WTC11 (cell line): ENCODE results near the gene SELENOH. TPM values are rescaled to one million over a fixed set of nuclear protein-coding genes. Genes with fewer than 3 reads are reported as not detected.

Experiments used
- ATAC-seq: fragments of 200-7000 bp; cut with Tn5 transposase; 2 replicates; pipeline ENCODE4 v1.10.0; 2021; ENCODE audit warnings: mild to moderate bottlenecking, moderate library complexity
- CTCF ChIA-PET: fragments of 300-600 bp; sonication (Branson Sonifier 250); formaldehyde crosslinking; loops from one replicate; lab custom pipeline; 2021; ENCODE audit warnings: antibody characterized with exemption; lab: Charles Lee
- POLR2A ChIA-PET: fragments of 350-600 bp; sonication (Branson Sonifier 250); formaldehyde crosslinking; loops from one replicate; lab custom pipeline; 2021; ENCODE audit warnings: antibody characterized with exemption; lab: Charles Lee
- DNase-seq: peaks from one replicate; pipeline ENCODE4 v3.0.0; 2021; ENCODE audit warnings: low spot score
- H3K27ac Mint-ChIP-seq: 2 replicates; pipeline ENCODE4 v1.8.0; 2021; ENCODE audit warnings: mixed read lengths
- H3K27me3 Mint-ChIP-seq: 2 replicates; pipeline ENCODE4 v1.8.0; 2021; ENCODE audit warnings: low read depth, mild to moderate bottlenecking, moderate library complexity, mixed read lengths
- H3K36me3 Mint-ChIP-seq: 2 replicates; pipeline ENCODE4 v1.8.0; 2021; ENCODE audit warnings: mixed read lengths
- H3K4me1 Mint-ChIP-seq: 2 replicates; pipeline ENCODE4 v1.8.0; 2022; ENCODE audit warnings: mixed read lengths
- H3K4me3 Mint-ChIP-seq: 2 replicates; pipeline ENCODE4 v1.8.0; 2021; ENCODE audit warnings: mild to moderate bottlenecking, moderate library complexity, mixed read lengths
- H3K9me3 Mint-ChIP-seq: 2 replicates; pipeline ENCODE4 v1.8.0; 2021; ENCODE audit warnings: mixed read lengths
- ATF1 ChIP-seq: sonication (generic); formaldehyde crosslinking; IDR thresholded peaks from 2 replicates; pipeline ENCODE4 v1.8.1; 2023; ENCODE audit warnings: mild to moderate bottlenecking, moderate library complexity, missing genetic modification reagents
- CREM ChIP-seq: sonication (generic); formaldehyde crosslinking; IDR thresholded peaks from 2 replicates; pipeline ENCODE4 v1.8.1; 2022; ENCODE audit warnings: mild to moderate bottlenecking, missing genetic modification reagents, moderate library complexity
- ELF4 ChIP-seq: sonication (generic); formaldehyde crosslinking; IDR thresholded peaks from 2 replicates; pipeline ENCODE4 v1.8.1; 2022; ENCODE audit warnings: low read depth, mild to moderate bottlenecking, moderate library complexity, missing genetic modification reagents
- FOXJ3 ChIP-seq: sonication (generic); formaldehyde crosslinking; IDR thresholded peaks from 2 replicates; pipeline ENCODE4 v1.9.0; 2021; ENCODE audit warnings: missing genetic modification reagents, mild to moderate bottlenecking, borderline replicate concordance
- FOXP1 ChIP-seq: sonication (generic); formaldehyde crosslinking; IDR thresholded peaks from 2 replicates; pipeline ENCODE4 v1.8.0; 2022; ENCODE audit warnings: missing genetic modification reagents, mild to moderate bottlenecking, moderate library complexity, borderline replicate concordance
- GABPB1 ChIP-seq: sonication (generic); formaldehyde crosslinking; IDR thresholded peaks from 2 replicates; pipeline ENCODE4 v1.8.1; 2023; ENCODE audit warnings: mild to moderate bottlenecking, missing genetic modification reagents
- GTF2I ChIP-seq: fragments of 250-450 bp; sonication (Bioruptor Pico); conservative IDR thresholded peaks from 2 replicates; pipeline ENCODE4 v1.4.0; 2021; ENCODE audit warnings: mild to moderate bottlenecking
- IRF2 ChIP-seq: sonication (generic); formaldehyde crosslinking; IDR thresholded peaks from 2 replicates; pipeline ENCODE4 v1.8.0; 2022; ENCODE audit warnings: low read depth, missing genetic modification reagents, borderline replicate concordance
- KAT7 ChIP-seq: sonication (generic); formaldehyde crosslinking; IDR thresholded peaks from 2 replicates; pipeline ENCODE4 v1.8.1; 2023; ENCODE audit warnings: missing genetic modification reagents, mild to moderate bottlenecking, borderline replicate concordance
- MXD4 ChIP-seq: fragments of 250-450 bp; sonication (Bioruptor Pico); IDR thresholded peaks from 2 replicates; pipeline ENCODE4 v1.8.0; 2021; ENCODE audit warnings: mild to moderate bottlenecking, moderate library complexity, borderline replicate concordance
- MYBL2 ChIP-seq: sonication (generic); formaldehyde crosslinking; IDR thresholded peaks from 2 replicates; pipeline ENCODE4 v1.8.1; 2023; ENCODE audit warnings: mild to moderate bottlenecking, moderate library complexity, missing genetic modification reagents
- OVOL2 ChIP-seq: fragments of 250-450 bp; sonication (Bioruptor Pico); IDR thresholded peaks from 2 replicates; pipeline ENCODE4 v1.9.0; 2021; ENCODE audit warnings: mild to moderate bottlenecking, borderline replicate concordance
- PRRX2 ChIP-seq: fragments of 250-450 bp; sonication (Bioruptor Pico); IDR thresholded peaks from 2 replicates; pipeline ENCODE4 v1.8.0; 2021; ENCODE audit warnings: mild to moderate bottlenecking
- RORB ChIP-seq: fragments of 250-450 bp; sonication (Bioruptor Pico); IDR thresholded peaks from 2 replicates; pipeline ENCODE4 v1.9.0; 2021; ENCODE audit warnings: mild to moderate bottlenecking
- TEAD1 ChIP-seq: sonication (generic); formaldehyde crosslinking; IDR thresholded peaks from 2 replicates; pipeline ENCODE4 v1.8.0; 2022; ENCODE audit warnings: mild to moderate bottlenecking, missing genetic modification reagents
- TEAD4 ChIP-seq: sonication (generic); formaldehyde crosslinking; IDR thresholded peaks from 2 replicates; pipeline ENCODE4 v1.8.0; 2022; ENCODE audit warnings: mild to moderate bottlenecking, missing genetic modification reagents
- TP53 ChIP-seq: sonication (generic); formaldehyde crosslinking; IDR thresholded peaks from 2 replicates; pipeline ENCODE4 v1.8.1; 2023; ENCODE audit warnings: mild to moderate bottlenecking, missing genetic modification reagents
- ZNF219 ChIP-seq: sonication (generic); formaldehyde crosslinking; IDR thresholded peaks from 2 replicates; pipeline ENCODE4 v1.8.0; 2023; ENCODE audit warnings: missing genetic modification reagents, mild to moderate bottlenecking, borderline replicate concordance
- ZNF263 ChIP-seq: sonication (generic); formaldehyde crosslinking; IDR thresholded peaks from 2 replicates; pipeline ENCODE4 v1.8.1; 2022; ENCODE audit warnings: low read depth, mild to moderate bottlenecking, moderate library complexity, missing genetic modification reagents
- ZNF396 ChIP-seq: fragments of 250-450 bp; sonication (Bioruptor Pico); IDR thresholded peaks from 2 replicates; pipeline ENCODE4 v1.8.0; 2021; ENCODE audit warnings: mild to moderate bottlenecking, moderate library complexity, borderline replicate concordance
- total RNA-seq: library from RNA; stranded (reverse); gene quantifications from 3 replicates; pipeline ENCODE4 v1.2.3, GENCODE V29; 2021
- TF ChIP-seq, protein P1 (sequence below): fragments of 250-450 bp; sonication (Bioruptor Pico); IDR thresholded peaks from 2 replicates; pipeline ENCODE4 v1.9.0; 2021; ENCODE audit warnings: mild to moderate bottlenecking
- TF ChIP-seq, protein P2 (sequence below): sonication (generic); formaldehyde crosslinking; IDR thresholded peaks from 2 replicates; pipeline ENCODE4 v1.8.1; 2023; ENCODE audit warnings: mild to moderate bottlenecking, missing genetic modification reagents
- TF ChIP-seq, protein P3 (sequence below): fragments of 250-450 bp; sonication (Bioruptor Pico); IDR thresholded peaks from 2 replicates; pipeline ENCODE4 v1.9.0; 2021; ENCODE audit warnings: moderate library complexity, mild to moderate bottlenecking, inconsistent platforms, borderline replicate concordance
- TF ChIP-seq, protein P4 (sequence below): sonication (generic); formaldehyde crosslinking; IDR thresholded peaks from 2 replicates; pipeline ENCODE4 v1.8.1; 2022; ENCODE audit warnings: mild to moderate bottlenecking, moderate library complexity, missing genetic modification reagents

The SELENOH gene
- total RNA-seq, 1 experiment from 2014 or later: 251 TPM

DNA sequence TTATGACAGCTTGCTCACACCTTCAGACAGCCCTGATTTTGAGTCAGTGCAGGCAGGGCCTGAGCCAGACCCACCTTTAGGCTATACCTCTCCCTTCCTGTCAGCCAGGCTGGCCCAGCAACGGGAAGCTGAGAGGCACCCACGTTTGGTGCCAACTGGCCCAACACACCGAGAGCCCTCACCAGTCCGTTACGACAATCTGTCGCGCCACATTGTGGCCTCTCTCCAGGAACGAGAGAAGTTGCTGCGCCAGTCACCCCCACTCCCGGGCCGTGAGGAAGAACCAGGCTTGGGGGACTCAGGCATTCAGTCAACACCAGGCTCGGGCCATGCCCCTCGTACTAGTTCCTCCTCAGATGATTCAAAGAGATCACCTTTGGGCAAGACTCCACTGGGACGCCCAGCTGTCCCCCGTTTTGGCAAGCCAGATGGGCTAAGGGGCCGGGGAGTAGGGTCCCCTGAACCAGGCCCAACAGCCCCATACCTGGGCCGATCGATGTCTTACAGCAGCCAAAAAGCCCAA is 42.4 kb upstream of the SELENOH start (continued):
- TF ChIP-seq, protein P1, sequence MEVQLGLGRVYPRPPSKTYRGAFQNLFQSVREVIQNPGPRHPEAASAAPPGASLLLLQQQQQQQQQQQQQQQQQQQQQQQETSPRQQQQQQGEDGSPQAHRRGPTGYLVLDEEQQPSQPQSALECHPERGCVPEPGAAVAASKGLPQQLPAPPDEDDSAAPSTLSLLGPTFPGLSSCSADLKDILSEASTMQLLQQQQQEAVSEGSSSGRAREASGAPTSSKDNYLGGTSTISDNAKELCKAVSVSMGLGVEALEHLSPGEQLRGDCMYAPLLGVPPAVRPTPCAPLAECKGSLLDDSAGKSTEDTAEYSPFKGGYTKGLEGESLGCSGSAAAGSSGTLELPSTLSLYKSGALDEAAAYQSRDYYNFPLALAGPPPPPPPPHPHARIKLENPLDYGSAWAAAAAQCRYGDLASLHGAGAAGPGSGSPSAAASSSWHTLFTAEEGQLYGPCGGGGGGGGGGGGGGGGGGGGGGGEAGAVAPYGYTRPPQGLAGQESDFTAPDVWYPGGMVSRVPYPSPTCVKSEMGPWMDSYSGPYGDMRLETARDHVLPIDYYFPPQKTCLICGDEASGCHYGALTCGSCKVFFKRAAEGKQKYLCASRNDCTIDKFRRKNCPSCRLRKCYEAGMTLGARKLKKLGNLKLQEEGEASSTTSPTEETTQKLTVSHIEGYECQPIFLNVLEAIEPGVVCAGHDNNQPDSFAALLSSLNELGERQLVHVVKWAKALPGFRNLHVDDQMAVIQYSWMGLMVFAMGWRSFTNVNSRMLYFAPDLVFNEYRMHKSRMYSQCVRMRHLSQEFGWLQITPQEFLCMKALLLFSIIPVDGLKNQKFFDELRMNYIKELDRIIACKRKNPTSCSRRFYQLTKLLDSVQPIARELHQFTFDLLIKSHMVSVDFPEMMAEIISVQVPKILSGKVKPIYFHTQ (CRISPR knock-in tag): no peak
- no peak for TF ChIP-seq TP53

DNA sequence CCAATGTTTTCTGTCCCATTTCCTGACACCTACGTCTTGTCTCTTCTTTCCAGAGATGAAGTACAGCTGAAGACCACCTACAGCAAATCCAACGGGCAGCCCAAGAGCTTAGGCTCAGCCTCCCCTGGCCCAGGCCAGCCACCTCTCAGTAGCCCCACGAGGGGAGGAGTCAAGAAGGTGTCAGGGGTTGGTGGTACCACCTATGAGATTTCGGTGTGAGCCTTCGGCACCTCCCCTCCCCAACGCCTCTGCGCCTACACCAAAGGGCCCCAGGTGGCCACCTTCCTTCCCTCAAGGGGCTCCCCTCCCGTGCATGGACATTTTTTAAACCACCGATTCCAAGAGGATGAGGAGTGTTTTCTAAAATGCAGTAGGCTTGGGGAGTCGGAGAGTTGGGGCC is 41.5 kb upstream of the SELENOH start:
- H3K36me3 Mint-ChIP-seq: peaks cover 65% of the 10 kb centered on the region
- POLR2A ChIA-PET: no interaction called here

DNA sequence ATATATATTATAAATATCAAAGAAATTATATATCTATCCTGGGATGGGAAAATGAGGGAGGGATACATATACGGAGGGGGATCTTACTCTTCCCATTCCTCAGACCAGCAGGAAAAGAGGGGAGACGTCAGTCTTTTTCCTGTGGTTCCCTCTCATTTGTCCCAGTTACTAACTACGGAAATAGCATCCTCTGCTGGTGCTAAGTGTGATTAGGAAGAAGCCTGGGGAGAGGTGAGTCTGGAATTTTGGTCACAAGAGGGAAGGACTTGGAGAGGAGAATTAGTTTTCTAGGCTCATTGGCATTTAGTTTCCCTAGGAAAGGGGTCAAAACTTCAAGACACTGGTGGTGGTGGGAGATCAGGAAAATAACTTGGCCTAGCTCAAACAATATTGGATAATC is 40.9 kb upstream of the SELENOH start:
- H3K27ac Mint-ChIP-seq: no peak overlapping the region; the same call in 1 of the 2 replicates
- H3K36me3 Mint-ChIP-seq: peaks cover 64% of the 10 kb centered on the region
- no peaks in the 10 kb centered on the region for H3K4me1 Mint-ChIP-seq
- no peaks in the 10 kb centered on the region for H3K9me3 Mint-ChIP-seq
- ChIA-PET CTCF (no interaction called here), POLR2A (no interaction called here)
- TF ChIP-seq GTF2I: no peak
- no peaks in the 10 kb centered on the region for H3K27me3 Mint-ChIP-seq
- no peak overlapping the region for H3K4me3 Mint-ChIP-seq
- ATAC-seq (no peak; the same call in 1 of the 2 replicates), DNase-seq (no peak)

More for the DNA sequence above, 41.5 kb upstream of the SELENOH start:
- no peaks in the 10 kb centered on the region for H3K27me3 Mint-ChIP-seq
- TF ChIP-seq CREM (CRISPR knock-in tag) (no peak), MYBL2 (CRISPR knock-in tag) (no peak), FOXP1 (CRISPR knock-in tag) (no peak), TEAD4 (CRISPR knock-in tag) (no peak), ZNF396 (CRISPR knock-in tag) (no peak), TEAD1 (no peak), MXD4 (CRISPR knock-in tag) (no peak), ZNF263 (CRISPR knock-in tag) (no peak), ZNF219 (CRISPR knock-in tag) (no peak), IRF2 (no peak), OVOL2 (CRISPR knock-in tag) (no peak)
- TF ChIP-seq, protein P2, sequence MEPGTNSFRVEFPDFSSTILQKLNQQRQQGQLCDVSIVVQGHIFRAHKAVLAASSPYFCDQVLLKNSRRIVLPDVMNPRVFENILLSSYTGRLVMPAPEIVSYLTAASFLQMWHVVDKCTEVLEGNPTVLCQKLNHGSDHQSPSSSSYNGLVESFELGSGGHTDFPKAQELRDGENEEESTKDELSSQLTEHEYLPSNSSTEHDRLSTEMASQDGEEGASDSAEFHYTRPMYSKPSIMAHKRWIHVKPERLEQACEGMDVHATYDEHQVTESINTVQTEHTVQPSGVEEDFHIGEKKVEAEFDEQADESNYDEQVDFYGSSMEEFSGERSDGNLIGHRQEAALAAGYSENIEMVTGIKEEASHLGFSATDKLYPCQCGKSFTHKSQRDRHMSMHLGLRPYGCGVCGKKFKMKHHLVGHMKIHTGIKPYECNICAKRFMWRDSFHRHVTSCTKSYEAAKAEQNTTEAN (CRISPR knock-in tag): no peak
- TF ChIP-seq, protein P3, sequence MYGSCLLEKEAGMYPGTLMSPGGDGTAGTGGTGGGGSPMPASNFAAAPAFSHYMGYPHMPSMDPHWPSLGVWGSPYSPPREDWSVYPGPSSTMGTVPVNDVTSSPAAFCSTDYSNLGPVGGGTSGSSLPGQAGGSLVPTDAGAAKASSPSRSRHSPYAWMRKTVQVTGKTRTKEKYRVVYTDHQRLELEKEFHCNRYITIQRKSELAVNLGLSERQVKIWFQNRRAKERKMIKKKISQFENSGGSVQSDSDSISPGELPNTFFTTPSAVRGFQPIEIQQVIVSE (CRISPR knock-in tag): no peak
- ATAC-seq (peak; percentile 83), DNase-seq (no peak)
- H3K9me3 Mint-ChIP-seq: no peaks in the 10 kb centered on the region
- no peaks in the 10 kb centered on the region for H3K4me1 Mint-ChIP-seq
- no peak overlapping the region for H3K27ac Mint-ChIP-seq
- H3K4me3 Mint-ChIP-seq: no peak overlapping the region
- CTCF ChIA-PET: interaction anchor here (1.1 kb wide), 1 partner anchor 101 kb away, joined by 5 read pairs; no protein-coding TSS in a partner anchor

DNA sequence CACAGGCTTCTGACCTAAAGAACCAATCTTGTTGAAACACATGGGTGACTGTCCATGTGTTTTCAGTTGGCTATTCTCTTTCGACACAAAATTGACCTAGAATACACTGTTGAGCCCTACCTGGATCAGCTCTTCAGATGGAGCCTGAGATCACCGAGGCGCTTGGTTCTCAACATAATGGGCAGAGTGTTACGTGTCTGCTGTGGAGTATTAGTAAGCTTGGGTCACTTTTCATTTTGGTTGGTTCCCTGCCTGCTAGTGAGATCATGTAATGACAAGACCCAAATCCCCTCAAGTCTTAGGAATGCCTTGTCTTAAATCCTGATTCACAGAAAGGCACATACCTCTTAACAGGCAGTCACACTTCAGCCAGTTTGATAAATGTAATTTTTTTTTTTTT is 38.0 kb upstream of the SELENOH start:
- Mint-ChIP-seq H3K27ac (no peak overlapping the region), H3K4me1 (no peaks in the 10 kb centered on the region), H3K4me3 (no peak overlapping the region), H3K9me3 (no peaks in the 10 kb centered on the region), H3K27me3 (no peaks in the 10 kb centered on the region), H3K36me3 (peaks cover 48% of the 10 kb centered on the region)
- POLR2A ChIA-PET: interaction anchor here (2.4 kb wide), 1 partner anchor 8 kb away, joined by 8 read pairs; the partner anchor contains the start of genes MED19 and TMX2
- TF ChIP-seq KAT7 (CRISPR knock-in tag): no peak
- no peak for TF ChIP-seq ZNF396 (CRISPR knock-in tag)
- TF ChIP-seq PRRX2: no peak
- TF ChIP-seq RORB (CRISPR knock-in tag): no peak
- TF ChIP-seq FOXJ3 (CRISPR knock-in tag): no peak
- no peak for TF ChIP-seq GABPB1 (CRISPR knock-in tag)
- TF ChIP-seq ELF4: no peak
- TF ChIP-seq TEAD4 (CRISPR knock-in tag): no peak
- no peak for TF ChIP-seq ATF1 (CRISPR knock-in tag)
- TF ChIP-seq, protein P4, sequence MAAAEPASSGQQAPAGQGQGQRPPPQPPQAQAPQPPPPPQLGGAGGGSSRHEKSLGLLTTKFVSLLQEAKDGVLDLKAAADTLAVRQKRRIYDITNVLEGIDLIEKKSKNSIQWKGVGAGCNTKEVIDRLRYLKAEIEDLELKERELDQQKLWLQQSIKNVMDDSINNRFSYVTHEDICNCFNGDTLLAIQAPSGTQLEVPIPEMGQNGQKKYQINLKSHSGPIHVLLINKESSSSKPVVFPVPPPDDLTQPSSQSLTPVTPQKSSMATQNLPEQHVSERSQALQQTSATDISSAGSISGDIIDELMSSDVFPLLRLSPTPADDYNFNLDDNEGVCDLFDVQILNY (CRISPR knock-in tag): no peak
- TF ChIP-seq TEAD1: no peak
- TF ChIP-seq ZNF263 (CRISPR knock-in tag): no peak
- CTCF ChIA-PET: interaction anchor here (1.8 kb wide), 1 partner anchor 97 kb away, joined by 4 read pairs; no protein-coding TSS in a partner anchor
- no peak for DNase-seq
- ATAC-seq: no peak
